IPS-20b (cell line): ENCODE data around the gene CAMKK2.
"Not testable (repeated sequence)": the region's sequence is repeated elsewhere in the genome, so short reads cannot be mapped to it uniquely, and the experiment has no call there.

Source experiments
- H3K27ac ChIP-seq: one replicate; pipeline ENCODE4 v1.5.1; 2013; ENCODE audit warnings: low read length
- H3K27me3 ChIP-seq: 2 replicates; pipeline ENCODE4 v1.6.1; 2013; ENCODE audit warnings: mild to moderate bottlenecking, low read length, inconsistent platforms; ENCODE audit not compliant: insufficient read depth
- H3K36me3 ChIP-seq: 2 replicates; pipeline ENCODE4 v1.6.1; 2013; ENCODE audit warnings: low read depth, mild to moderate bottlenecking, inconsistent platforms, low read length, moderate library complexity; ENCODE audit not compliant: insufficient read depth
- H3K4me1 ChIP-seq: 2 replicates; pipeline ENCODE4 v1.6.1; 2013; ENCODE audit warnings: mild to moderate bottlenecking, control low read depth, inconsistent platforms, low read length, moderate library complexity; ENCODE audit not compliant: insufficient read depth
- H3K4me3 ChIP-seq: 2 replicates; pipeline ENCODE4 v1.5.1; 2013; ENCODE audit warnings: mild to moderate bottlenecking, low read length, inconsistent platforms
- H3K9ac ChIP-seq: 2 replicates; pipeline ENCODE4 v1.6.1; 2013; ENCODE audit warnings: low read depth, mild to moderate bottlenecking, inconsistent platforms, low read length, moderate library complexity
- H3K9me3 ChIP-seq: 2 replicates; pipeline ENCODE4 v1.6.1; 2013; ENCODE audit warnings: mild to moderate bottlenecking, low read depth, low read length, inconsistent platforms; ENCODE audit not compliant: insufficient read depth

Gene CAMKK2

GRCh38 chr12:121325922-121326396, 29.4 kb upstream of the CAMKK2 start:
- H3K9me3 ChIP-seq: no peaks in the 10 kb centered on the region
- no peaks in the 10 kb centered on the region for H3K27me3 ChIP-seq
- H3K4me3 ChIP-seq: no peak overlapping the region
- H3K36me3 ChIP-seq: peaks cover 84% of the 10 kb centered on the region
- H3K4me1 ChIP-seq: no peaks in the 10 kb centered on the region
- H3K9ac ChIP-seq: no peak overlapping the region
- no peak overlapping the region for H3K27ac ChIP-seq

DNA sequence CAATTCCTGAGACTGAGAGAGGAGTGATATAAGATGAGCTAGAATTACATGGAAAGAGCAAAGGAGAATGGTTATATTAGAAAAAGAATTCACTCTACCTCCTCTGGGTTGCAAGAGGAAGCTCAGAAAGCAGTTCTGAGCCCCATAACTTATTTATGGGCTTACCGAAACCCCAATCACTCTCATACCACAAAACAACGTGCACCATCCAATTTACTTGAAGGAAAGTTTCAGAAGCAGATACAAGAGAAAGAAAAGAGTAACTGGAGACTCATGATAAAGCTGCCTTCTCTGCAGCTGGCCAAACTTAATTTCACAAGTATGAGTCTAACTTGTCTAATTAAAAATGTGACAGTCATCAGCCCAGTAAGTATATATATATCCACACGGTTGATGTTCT, 27.4 kb upstream of the CAMKK2 start:
- Histone ChIP-seq H3K4me3 (no peak overlapping the region), H3K9me3 (no peaks in the 10 kb centered on the region), H3K36me3 (peaks cover 77% of the 10 kb centered on the region), H3K27ac (no peak overlapping the region), H3K27me3 (no peaks in the 10 kb centered on the region), H3K4me1 (no peaks in the 10 kb centered on the region), H3K9ac (no peak overlapping the region)

GRCh38 chr12:121318121-121318520, 21.6 kb upstream of the CAMKK2 start:
- H3K4me3 ChIP-seq: no peak overlapping the region
- no peak overlapping the region for H3K9ac ChIP-seq
- no peaks in the 10 kb centered on the region; the same call in 1 of the 2 replicates for H3K4me1 ChIP-seq
- H3K9me3 ChIP-seq: no peaks in the 10 kb centered on the region
- H3K27ac ChIP-seq: no peak overlapping the region
- H3K27me3 ChIP-seq: no peaks in the 10 kb centered on the region
- peaks cover 46% of the 10 kb centered on the region for H3K36me3 ChIP-seq

DNA sequence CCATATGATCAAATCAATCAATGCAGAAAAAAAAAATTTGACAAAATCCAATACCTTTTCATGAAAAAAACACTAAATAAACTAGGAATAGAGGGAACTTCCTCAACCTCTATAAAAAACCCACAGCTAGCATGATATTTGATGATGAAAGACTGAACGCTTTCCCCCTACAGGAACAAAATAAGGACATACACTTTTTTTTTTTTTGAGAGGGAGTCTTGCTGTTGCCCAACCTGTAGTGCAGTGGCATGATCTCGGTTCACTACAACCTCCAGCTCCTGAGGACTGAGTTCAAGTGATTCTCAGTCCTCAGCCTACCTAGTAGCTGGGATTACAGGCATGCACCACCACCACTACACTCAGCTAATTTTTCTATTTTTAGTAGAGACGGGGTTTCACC, 17.9 kb upstream of the CAMKK2 start:
- Histone ChIP-seq H3K9me3 (no peaks in the 10 kb centered on the region), H3K4me3 (no peak overlapping the region), H3K9ac (no peak overlapping the region), H3K36me3 (peaks cover 56% of the 10 kb centered on the region), H3K4me1 (no peaks in the 10 kb centered on the region; the same call in 1 of the 2 replicates), H3K27me3 (no peaks in the 10 kb centered on the region), H3K27ac (no peak overlapping the region)

DNA sequence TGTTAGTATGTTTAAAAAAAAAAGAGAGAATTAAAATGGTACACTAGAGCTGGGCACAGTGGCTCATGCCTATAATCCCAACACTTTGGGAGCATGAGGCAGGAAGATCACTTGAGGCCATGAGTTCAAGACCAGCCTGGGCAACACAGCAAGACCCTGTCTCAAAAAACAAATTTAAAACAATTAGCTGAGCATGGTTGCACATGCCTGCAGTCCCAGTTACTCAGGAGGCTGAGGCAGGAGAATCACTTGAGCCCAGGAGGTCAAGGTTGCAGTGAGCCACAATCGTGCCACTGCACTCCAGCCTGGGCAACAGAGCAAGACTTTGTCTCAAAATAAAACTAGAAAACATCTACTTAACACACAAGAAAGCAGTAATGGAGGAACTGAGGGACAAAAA, 13.7 kb upstream of the CAMKK2 start:
- not testable (repeated sequence) for H3K4me1 ChIP-seq, H3K9me3 ChIP-seq, H3K27me3 ChIP-seq, H3K4me3 ChIP-seq, H3K27ac ChIP-seq, H3K9ac ChIP-seq
- peaks cover 38% of the 10 kb centered on the region for H3K36me3 ChIP-seq

DNA sequence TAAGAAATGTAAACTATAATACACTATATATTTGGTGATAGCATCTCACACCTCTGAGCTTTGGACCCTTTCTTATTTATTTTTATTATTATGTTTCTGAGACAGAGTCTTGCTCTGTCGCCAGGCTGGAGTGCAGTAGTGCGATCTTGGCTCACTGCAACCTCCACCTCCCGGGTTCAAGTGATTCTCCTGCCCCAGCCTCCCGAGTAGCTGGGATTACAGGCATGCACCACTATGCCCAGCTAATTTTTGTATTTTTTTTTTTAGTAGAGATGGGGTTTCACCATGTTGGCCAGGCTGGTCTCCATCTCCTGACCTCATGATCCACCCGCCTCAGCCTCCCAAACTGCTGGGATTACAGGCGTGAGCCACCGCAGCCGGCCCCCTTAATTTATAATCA, 10.9 kb upstream of the CAMKK2 start:
- peaks cover 38% of the 10 kb centered on the region for H3K36me3 ChIP-seq
- not testable (repeated sequence) for H3K27me3 ChIP-seq, H3K27ac ChIP-seq, H3K4me1 ChIP-seq, H3K9ac ChIP-seq, H3K9me3 ChIP-seq, H3K4me3 ChIP-seq

DNA sequence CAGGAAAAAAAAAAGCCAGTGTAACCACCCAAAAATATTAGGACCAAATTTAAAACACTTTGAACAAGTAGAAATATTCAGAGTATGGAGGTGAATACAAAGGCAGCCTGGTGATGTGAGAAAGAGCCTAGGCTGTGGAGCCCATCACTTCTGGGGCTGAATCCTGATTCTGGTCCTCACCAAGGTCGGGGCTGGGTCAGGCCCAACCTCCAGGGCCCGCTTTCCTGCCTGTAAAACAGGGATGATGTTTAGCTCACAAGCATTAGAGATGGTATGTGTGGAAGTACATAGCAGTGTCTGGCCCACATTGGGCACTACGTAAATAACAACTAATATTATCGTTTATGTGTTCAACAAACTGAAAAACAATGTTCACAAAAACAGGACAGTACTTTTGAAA, 7.8 kb upstream of the CAMKK2 start:
- Histone ChIP-seq H3K36me3 (peaks cover 10% of the 10 kb centered on the region), H3K4me3 (no peak overlapping the region), H3K27ac (no peak overlapping the region), H3K9ac (no peak overlapping the region), H3K27me3 (no peaks in the 10 kb centered on the region), H3K9me3 (no peaks in the 10 kb centered on the region), H3K4me1 (no peaks in the 10 kb centered on the region)

DNA sequence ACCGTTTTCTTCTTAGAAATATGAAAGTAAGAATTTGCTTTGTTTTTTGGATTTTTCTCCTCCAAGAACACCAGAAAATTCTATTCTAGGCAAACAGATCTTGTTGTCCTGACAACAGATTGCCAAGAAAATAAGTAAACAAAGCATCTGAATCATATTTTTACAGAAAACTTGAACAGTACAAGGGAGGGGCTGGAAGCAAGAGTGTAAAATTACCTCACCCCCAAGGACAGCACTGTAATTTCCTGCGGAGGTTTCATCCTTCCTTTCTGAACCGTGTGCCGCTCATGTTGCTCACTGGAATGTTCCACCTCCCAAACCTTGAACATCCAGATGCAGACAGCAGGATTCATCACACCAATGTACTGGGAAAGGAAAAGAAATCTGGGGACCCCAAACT, 5.4 kb upstream of the CAMKK2 start:
- Histone ChIP-seq H3K4me1 (no peaks in the 10 kb centered on the region), H3K27ac (no peak overlapping the region), H3K9me3 (no peaks in the 10 kb centered on the region), H3K27me3 (no peaks in the 10 kb centered on the region), H3K9ac (no peak overlapping the region), H3K36me3 (no peaks in the 10 kb centered on the region), H3K4me3 (no peak overlapping the region)

DNA sequence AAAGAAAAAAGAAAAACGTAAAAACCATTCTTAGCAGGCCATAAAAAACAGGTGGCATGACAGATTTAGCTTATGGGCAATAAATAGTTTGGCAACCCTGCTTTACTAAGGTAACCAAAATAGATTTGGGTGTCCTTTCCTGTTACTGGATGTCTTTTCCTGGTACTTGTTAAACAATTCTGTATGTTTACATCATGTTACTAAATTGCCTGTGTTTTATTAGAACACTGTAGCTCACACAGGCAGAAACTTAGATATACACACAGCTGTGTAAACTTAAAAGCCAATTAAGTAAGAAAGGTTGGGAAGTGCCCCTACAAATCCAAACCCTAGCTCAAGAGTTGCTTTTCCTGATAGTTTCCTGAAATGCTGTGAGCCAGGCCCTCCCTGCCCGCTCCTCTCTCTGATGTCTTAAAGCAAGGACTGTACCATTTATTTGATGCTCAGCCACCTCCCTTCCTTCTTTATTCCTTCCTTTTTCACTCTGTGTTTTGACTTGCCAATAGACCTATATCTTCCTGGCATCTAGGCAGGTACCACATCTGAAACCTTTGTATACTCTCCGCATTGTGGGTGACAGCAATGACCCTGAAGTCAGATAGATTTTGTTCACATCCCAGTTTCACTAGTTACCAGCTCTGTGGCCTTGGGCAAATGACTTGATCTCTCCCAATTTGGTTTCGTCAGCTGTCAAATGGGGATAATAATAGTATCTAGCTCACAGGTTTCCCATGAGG, 3.7 kb upstream of the CAMKK2 start:
- Histone ChIP-seq H3K27me3 (no peaks in the 10 kb centered on the region), H3K4me3 (no peak overlapping the region), H3K4me1 (peaks cover under 1% of the 10 kb centered on the region; the same call in 1 of the 2 replicates), H3K9me3 (no peaks in the 10 kb centered on the region), H3K9ac (no peak overlapping the region), H3K27ac (no peak overlapping the region), H3K36me3 (no peaks in the 10 kb centered on the region)

DNA sequence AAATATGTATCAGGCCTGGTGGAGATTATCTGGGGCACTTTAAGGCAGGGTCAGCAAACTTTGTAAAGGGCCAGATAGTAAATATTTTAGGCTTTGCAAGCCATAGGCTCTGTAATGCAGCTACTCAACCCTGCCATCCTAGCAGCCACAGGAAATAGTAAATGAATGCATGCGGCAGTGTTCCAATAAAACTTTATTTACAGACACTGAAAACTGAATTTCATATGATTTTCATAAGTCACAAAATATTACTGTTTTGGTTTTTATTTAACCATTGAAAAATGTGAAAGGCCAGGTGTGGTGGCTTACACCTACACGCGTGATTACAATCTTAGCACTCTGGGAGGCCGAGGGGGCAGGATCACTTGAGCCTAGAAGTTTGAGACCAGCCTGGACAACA, 3.2 kb upstream of the CAMKK2 start:
- Histone ChIP-seq H3K27me3 (no peaks in the 10 kb centered on the region), H3K36me3 (no peaks in the 10 kb centered on the region), H3K27ac (no peak overlapping the region), H3K4me1 (peaks cover 3% of the 10 kb centered on the region; the same call in 1 of the 2 replicates), H3K9me3 (no peaks in the 10 kb centered on the region), H3K4me3 (no peak overlapping the region), H3K9ac (no peak overlapping the region)

DNA sequence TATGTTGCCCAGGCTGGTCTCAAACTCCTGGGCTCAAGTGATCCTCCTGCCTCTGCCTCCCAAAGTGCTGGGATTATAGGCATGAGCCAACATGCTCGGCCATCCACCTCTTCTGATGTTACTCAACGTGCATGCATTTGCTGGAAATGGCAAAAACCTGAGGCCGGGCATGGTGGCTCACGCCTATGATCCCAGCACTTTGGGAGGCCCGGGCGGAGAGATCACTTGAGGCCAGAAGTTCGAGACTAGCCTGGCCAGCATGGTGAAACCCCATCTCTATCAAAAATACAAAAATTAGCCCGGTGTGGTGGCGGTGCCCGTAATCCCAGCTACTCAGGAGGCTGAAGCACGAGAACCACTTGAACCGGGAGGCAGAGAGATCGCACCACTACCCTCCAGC, 1.9 kb upstream of the CAMKK2 start:
- not testable (repeated sequence) for H3K36me3 ChIP-seq, H3K9ac ChIP-seq

DNA sequence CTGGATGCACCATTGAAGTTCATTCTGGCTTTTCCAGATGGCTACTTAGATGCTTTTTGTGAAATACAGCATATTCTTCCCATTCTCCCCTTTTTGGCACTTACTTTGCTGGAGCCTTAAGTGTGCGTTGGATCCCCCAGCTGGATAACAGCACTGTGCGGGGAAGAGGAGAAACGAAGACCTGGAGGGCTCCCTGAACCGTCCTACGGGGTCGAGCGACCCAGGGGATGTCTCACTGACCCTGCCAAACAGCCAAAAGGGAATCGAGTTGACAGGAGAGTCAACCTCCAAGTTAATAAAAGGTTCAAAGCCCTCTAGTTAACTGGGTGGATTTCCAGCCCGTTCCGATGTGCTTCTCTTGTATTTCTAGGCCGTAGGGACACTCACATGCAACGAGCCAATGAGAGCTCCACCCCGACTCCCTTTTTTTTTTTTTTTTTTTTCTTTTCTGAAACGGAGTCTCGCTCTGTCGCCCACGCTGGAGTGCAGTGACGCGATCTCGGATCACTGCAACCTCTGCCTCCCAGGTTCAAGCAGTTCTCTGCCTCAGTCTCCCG, 1.0 kb upstream of the CAMKK2 start:
- peak overlapping the region; percentile 69; the same call in 1 of the 2 replicates for H3K9ac ChIP-seq
- peak overlapping the region; percentile 79 for H3K4me3 ChIP-seq
- peak overlapping the region; percentile 51 for H3K27ac ChIP-seq
- peaks cover 3% of the 10 kb centered on the region; the same call in 1 of the 2 replicates for H3K36me3 ChIP-seq
- peaks cover 3% of the 10 kb centered on the region; the same call in 1 of the 2 replicates for H3K4me1 ChIP-seq
- no peaks in the 10 kb centered on the region for H3K27me3 ChIP-seq
- H3K9me3 ChIP-seq: no peaks in the 10 kb centered on the region

More for the DNA sequence above, 1.9 kb upstream of the CAMKK2 start:
- H3K27ac ChIP-seq, H3K4me3 ChIP-seq, H3K27me3 ChIP-seq, H3K9me3 ChIP-seq, H3K4me1 ChIP-seq: not testable (repeated sequence)
